GM21381 (cell line): ENCODE measurements around the gene TMEM150A.
"Not testable (repeated sequence)": the region's sequence is repeated elsewhere in the genome, so short reads cannot be mapped to it uniquely, and the experiment has no call there.

Source experiments
- ATAC-seq: cut with Tn5 transposase; IDR thresholded peaks from one replicate; pipeline ENCODE4 v1.9.1; 2021; ENCODE audit warnings: mild to moderate bottlenecking, moderate library complexity; ENCODE audit not compliant: unreplicated experiment

The TMEM150A gene, protein sequence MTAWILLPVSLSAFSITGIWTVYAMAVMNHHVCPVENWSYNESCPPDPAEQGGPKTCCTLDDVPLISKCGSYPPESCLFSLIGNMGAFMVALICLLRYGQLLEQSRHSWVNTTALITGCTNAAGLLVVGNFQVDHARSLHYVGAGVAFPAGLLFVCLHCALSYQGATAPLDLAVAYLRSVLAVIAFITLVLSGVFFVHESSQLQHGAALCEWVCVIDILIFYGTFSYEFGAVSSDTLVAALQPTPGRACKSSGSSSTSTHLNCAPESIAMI

DNA sequence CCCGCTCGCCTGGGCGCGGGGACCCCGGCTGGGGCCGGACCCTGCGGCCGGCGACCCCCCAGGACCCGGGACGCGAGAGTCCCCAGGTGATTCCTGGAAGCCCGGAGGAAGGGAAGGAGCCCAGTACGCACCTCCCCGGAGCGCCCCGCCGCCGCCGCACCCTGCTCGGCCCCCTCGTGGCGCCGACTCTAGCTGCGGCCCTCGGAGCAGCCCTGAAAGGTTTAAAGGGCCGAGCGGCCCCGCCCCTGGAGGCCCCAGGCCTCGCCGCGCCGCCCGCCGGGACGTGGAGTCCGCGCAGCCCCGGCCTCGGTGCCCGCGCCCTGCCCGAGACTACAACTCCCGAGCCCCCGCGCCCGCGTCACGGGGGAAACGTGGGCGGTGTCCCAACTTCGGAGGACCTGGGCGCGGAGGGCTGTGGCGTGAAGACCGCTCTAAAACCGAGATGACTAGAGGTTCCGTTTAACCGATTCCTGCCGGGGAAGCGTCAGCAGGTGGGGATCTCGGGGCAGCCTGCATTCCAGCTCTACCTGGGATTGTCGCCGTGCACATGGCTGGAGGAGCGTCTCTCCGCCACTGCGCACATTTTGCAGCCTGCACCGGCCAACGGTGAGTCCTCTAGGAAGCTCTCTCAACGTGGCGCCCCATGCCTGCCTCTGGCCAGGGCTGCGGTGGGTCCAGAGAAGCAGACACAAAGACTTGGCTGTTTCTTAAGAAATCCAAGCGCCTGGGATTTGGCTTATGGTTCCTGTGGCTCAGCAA lies at the start of gene TMEM150A:
Gene TMEM150A, minus strand, starts transcription at position 223 of the 759 bp plus-strand sequence. CDS start 750 bp downstream, outside the sequence.
- ATAC-seq, result peak; percentile 96

DNA sequence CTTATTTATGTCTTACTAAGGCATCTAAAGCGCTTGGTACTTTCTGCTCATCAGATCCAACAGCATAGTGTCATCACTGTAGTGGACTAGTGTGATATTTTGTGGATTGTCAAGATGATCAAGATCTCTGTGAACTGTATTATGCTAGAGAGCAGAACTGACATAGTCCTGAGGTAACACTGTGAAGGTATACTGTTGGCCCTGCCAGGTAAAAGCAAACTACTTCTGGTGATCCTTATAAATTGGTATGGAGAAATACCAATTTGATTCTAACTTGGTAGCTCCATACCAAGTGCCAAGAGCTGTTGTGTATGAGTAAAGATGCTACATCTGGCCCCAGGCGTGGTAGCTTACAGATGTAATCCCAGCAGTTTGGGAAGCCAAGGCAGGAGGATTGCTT lies 49.6 kb upstream of the TMEM150A start:
- no peak for ATAC-seq

DNA sequence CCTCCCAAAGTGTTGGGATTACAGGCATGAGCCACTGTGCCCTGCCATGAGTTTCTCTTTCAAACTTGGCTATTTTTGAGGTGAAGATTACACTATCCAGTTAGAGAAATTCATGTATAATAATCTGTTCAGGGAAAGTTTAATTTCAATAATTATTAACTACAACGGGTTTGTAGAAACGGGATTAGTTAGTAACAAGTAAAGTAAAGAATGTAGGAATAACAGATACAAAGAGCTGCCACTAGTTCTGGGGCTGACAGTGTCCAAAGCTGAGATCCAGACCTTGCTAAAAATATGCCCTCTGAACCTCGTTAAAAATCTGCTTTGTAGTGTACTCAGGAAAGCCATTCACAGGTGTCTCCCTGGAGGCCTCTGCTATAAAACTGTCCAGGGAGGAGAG lies 48.6 kb upstream of the TMEM150A start:
- ATAC-seq, result no peak

DNA sequence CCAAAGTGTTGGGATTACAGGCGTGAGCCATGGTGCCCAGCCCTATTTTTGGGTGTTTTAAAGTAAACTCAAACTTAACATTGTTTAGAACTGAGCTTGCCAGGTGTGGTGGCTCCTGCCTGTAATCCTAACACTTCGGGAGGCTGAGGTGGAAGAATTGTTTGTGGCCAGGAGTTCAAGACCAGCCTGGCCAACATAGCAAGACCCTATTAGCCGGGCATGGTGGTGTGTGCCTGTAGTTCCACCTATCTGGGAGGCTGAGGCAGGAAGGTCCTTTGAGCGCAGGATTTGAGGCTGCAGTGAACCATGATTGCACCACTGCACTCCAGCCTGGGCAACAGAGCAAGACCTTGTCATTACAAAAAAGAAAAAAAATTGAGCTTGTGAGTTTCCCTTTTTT lies 48.0 kb upstream of the TMEM150A start:
- ATAC-seq, result no peak

DNA sequence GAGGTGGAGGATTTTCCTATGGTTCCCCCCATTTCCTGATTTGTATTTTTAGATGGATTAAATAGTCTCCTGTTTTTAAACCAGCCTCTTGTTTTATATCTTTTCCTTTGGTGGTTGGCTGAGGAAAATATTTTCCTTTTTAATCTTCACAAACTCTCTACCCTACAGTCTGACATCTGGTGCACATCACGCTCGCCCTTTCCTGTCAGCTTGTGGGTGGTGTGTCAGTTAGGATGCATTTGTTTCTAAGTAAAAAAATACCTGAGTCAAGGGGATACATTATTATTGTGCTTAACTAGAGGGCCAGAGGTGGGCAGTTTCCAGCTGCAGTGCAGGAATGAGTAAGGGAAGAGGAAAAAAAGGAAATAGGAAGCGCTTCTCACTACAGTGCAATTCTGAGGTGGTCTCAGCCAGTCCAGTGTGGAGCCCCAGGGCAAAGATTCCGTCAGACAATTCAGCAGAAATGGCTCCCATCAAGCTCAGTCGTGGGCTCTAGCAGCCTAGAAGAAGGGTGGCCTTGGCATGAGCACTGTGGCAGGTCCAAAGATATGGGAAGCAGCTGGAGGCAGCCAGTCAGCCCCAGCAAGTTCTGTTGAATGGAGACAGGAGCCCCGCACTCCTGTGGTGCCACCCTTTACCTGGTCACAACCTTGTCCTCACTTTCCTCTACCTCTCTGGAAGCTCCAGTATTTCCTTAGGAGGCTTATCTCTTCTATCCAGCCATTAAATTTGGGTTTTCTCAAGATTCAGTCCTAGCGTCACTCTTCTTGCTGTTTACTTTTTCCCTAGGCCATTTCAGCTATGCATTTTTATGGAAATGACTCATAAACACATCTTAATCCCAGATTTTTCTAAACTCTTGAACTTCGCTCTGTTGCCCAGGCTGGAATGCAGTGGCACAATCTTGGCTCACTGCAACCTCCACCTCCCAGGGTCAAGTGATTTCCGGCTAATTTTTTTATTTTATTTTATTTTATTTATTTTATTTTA lies 47.0 kb upstream of the TMEM150A start:
- ATAC-seq, result no peak

DNA sequence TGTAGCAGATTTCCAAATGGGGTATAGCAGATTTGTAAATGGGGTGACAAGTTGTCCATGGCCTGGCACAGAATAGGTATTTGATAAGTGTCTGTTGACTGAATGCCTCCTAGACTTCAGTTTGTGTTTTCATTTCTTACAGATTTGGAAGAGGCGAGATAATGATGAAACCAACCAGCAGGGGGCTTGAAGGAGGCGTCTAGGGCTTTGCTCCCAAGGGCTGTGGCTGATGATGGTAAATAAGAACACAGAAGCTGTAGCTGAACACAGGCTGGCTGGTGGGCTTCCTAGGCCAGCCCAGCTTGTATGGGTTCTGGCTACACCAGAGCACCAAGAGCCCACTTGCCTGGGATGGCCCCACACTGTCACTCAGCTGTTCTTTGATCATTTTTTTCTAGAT lies 46.1 kb upstream of the TMEM150A start:
- no peak for ATAC-seq

DNA sequence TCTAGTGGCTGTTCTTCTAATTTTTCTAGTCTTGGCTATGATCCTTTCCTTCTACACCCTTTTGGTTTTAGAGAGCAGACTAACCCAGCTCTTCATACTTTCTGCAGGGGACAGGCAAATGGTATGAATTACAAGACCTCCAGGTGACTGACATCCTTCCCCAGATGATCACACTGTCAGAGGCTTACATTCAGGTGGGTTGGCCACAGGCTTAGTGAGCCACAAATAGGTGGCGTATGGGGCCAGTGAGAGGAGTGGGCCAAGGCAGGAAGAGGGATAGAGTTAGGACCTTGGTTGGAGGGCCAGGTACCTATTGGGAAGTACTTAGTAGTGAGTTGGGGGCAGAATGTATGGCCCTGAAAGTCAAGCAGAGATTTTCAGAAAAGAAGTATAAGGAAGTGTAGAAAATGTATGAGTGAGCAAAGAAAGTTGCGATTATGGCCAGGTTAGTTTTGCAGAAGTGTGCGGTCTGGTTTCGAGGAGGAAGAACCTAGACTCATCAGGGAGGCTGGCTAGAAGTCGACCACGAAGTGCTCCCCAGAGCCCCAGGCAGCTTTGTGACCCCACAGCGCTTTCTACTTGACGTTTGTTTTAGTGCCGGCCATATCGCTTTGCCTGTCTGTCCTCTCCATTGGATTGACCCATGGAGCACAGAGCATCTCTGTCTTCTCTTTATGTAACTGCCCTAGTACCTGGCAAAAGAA lies 45.5 kb upstream of the TMEM150A start:
- no peak for ATAC-seq

DNA sequence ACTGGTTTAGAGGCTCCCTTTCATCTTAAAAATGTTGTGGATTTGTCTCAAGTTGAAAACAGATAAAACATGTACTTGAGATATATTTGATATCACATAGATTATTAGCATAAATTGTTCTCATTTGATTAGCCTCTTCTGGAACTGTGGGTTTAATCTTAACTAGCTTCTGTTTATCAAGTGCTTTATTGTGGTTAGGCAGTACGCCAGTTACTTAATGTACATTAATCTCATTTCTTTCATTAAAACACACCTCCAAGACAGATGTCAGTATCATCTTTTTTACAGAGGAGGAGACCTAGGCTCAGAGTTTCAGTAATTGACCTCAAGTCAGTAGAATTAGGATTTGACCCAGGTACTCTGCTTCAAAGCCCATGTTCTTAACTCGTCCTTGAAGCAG lies 43.7 kb upstream of the TMEM150A start:
- no peak for ATAC-seq

DNA sequence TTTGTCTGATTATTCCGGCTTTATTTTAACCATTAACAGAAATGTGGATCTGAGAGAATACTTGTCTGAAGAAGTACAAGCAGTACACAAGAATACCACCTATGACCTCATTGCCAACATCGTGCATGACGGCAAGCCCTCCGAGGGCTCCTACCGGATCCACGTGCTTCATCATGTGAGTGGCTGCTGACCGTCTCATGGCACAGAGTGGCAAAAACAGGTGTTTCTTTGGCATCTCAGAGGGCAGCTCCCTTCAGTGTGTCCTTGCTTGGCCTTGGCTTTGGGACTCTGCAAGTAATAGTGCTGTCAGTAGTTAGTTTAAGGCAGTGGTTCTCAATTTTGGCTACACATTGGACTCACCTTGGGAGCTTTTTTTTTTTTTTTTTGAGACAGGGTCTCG lies 42.4 kb upstream of the TMEM150A start:
- no peak for ATAC-seq

DNA sequence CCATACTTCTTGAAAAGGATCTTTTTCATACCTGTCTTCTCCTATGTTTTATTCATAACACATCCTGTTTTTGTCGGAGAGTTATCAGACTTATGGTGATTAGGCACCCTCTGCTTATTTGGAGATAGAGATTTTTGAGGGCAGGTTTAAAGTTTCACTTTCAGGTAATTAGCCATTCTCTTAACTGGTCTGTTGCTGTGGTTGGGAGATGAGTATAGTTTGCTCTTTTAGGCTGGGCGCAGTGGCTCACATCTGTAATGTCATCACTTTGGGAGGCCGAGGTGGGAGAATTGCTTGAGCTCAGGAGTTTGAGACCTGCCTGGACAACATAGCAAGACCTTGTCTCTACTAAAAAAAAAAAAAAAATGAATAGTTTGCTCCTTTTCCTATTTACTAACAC lies 40.2 kb upstream of the TMEM150A start:
- no peak for ATAC-seq

DNA sequence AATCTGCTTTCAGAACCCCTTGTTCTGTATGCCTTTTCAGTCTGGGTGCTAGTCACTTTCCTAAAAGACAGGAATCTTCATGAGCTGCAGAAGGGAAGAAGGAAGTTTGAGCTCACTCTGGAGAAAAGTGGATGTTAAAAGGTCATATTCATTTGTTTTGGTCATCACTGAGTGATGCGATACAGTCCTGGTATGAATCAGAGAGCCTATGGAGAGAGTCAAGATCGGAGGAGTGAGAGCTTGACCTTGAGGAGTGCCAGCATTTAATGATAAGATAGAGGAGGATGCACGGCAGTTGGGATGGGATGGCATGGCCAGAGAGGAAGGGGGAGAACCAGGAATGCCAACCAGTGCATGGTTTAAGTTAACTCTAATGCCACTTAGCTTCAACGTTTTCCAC lies 33.1 kb upstream of the TMEM150A start:
- ATAC-seq, result no peak

DNA sequence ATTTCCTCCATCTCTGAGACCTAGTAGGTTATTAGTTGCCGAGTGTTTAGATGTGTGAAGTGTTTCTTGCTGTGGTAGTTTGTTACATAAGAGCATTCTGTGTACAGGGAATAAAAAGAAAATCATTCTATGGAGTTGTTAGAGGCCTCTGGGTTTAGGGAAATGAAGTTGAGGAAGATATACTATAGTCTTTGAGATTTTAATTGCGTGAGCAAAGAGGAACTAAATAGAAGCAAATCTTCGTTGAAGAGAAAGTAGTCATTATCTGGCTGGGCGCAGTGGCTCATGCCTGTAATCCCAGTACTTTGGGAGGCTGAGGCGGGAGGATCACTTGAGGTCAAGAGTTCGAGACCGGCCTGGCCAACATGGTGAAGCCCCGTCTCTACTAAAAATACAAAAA lies 32.5 kb upstream of the TMEM150A start:
- no peak for ATAC-seq

DNA sequence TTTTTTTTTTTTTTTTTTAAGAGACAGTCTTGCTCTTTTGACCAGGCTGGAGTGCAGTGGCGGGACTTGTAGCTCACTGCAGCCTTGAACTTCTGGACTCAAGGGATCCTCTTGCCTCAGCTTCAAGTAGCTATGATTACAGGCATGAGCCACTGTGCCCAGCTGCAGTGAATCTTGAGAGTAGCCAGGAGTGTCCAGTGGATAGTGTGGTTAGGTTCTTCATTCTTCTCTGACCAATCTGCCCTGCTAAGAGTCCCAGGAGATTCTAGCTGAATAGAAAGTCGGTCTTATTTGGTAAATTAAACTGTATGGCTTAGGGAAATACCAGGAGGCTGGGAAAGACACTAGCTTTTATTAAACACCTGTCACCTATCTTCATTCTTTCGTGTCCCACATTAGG lies 28.8 kb upstream of the TMEM150A start:
- ATAC-seq, result no peak

DNA sequence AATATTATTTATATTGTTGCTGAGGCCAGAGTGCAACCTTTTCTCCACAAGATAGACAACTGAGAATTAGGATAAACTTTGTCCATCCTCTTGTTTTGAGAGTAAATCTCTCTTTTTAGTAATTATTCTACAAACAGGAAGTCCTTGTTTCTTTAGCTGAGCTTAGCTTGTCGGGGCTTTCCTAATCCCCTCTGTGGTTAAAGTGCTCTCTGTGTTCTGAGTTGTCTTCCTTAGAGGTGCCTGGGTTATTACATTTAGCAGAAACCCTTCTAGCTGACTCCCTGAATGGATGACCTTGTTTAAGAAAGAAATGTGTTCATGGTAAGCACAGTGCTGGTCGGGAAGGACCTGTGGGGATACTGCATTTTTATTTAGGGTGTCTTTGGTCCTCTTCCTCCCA lies 26.2 kb upstream of the TMEM150A start:
- no peak for ATAC-seq

DNA sequence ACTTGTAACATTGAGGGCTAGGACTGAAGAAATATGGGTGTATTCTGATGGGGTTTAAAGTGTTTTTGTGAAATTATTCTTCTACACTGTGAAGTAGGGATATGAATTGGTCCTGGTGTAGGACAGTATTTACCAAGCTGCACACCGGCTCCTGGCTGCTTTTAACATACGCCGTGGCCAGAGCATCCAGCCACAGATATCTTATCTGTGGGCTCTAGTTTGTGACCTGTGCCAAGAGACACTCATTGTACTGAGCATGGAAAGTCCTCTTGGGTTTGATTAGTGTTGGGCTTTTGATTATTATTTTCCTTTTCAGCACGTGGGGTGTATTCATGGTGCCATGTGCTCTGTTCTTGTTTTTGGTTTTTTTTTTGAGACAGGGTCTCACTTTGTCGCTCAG lies 21.5 kb upstream of the TMEM150A start:
- ATAC-seq, result no peak

DNA sequence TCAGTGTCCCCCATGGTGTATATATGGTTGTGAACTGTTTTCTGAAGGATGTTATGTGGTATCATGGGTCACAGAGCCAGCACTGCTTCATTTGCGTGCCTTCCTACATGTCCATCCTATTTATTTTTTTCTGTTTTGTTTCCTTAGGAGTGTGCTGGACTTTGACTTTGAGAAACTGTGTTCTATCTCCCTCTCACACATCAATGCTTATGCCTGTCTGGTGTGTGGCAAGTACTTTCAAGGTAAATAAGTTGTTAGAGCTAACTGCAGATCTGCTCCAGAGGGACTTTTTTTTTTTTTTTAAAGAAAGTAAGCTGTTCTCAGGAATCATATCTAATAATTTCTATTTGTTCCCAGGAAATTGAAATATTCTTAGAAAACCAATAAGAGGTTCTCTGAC lies 18.8 kb upstream of the TMEM150A start:
- ATAC-seq, result no peak

DNA sequence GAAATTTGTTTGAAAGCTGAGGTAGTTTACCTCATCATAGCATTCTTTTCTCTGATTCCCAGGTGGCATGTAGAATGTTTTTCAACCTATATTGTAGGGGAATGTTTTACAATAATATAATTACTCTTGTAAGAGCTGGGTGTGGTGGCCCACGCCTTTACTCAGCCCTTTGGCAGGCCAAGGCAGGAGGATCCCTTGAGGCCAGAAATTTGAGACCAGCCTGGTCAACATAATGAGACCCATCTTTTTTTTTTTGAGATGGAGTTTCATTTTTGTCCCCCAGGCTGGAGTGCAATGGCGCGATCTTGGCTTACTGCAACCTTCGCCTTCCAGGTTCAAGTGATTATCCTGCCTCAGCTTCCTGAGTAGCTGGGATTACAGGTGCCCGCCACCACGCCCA lies 17.1 kb upstream of the TMEM150A start:
- ATAC-seq, result no peak

DNA sequence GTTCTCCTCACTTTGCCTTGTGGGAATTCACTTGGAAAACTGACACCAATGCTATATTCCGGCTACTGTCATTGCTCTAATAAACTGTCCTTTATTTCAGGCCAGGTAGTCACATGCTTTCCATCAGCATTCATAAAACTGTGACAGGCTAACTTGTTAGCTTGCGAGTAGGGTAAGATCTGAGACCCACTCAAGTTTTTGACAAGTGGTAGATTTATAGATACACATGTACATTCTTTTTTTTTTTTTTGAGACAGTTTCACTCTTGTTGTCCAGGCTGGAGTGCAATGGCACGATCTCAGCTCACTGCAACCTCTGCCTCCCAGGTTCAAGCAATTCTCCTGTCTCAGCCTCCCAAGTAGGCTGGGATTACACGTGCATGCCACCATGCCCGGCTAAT lies 15.2 kb upstream of the TMEM150A start:
- ATAC-seq, result not testable (repeated sequence)

DNA sequence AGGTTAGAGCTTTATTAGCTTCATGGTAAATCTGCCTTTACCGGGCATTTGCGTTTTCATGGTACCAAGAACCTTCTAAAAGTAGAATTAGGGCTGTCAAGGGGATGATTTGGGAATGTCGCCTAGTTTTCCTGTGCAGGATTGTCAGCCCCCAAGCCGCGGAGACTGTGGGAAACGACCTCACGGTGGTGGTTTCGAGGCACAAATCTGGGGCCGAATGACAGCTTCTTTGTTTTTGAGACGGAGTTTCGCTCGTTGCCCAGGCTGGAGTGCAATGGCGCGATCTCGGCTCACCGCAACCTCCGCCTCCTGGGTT lies 12.9 kb upstream of the TMEM150A start:
- ATAC-seq, result no peak

DNA sequence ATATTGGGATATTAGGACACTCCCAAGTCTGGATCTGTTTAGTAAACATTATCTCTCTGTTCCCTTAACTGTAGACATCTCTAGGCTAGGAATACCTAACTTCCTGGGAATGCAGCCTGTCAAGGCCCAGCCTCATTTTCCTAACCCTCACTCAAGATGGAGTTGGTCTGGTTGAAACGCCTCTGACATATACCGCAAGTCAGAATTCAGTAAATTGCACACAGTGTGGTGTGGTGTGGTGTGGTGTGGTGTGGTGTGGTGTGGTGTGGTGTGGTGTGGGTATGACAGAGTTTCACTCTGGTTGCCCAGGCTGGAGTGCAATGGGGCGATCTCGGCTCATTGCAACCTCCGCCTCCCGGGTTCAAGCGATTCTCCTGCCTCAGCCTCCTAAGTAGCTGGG lies 12.3 kb upstream of the TMEM150A start:
- ATAC-seq, result not testable (repeated sequence)
